OCI-LY7 (cell line): ENCODE data around the gene PPFIBP1. TPM values are rescaled to one million over a fixed set of nuclear protein-coding genes. Genes with fewer than 3 reads are reported as not detected.
"Not testable (repeated sequence)": the region's sequence is repeated elsewhere in the genome, so short reads cannot be mapped to it uniquely, and the experiment has no call there.

ENCODE experiments used
- BruUV-seq: library from RNA; stranded (reverse); fragments of 400-500 nt; replicated peaks from 2 replicates; lab custom pipeline; 2021; lab: Mats Ljungman, UMichigan
- CTCF ChIA-PET: fragments of 300-600 bp; sonication (Branson Sonifier 250); formaldehyde crosslinking; loops from one replicate; lab custom pipeline; 2022; ENCODE audit warnings: antibody characterized with exemption; ENCODE audit not compliant: unreplicated experiment; lab: Charles Lee
- POLR2A ChIA-PET: fragments of 300-600 bp; sonication (Branson Sonifier 250); formaldehyde crosslinking; loops from one replicate; lab custom pipeline; 2022; ENCODE audit warnings: antibody characterized with exemption; lab: Charles Lee
- DNase-seq: peaks from one replicate; pipeline ENCODE4 v3.0.0-alpha.2; 2015; ENCODE audit warnings: low spot score
- H2AFZ ChIP-seq: fragments of 200-600 bp; sonication (generic), shearing (Covaris generic); 2 replicates; pipeline ENCODE4 v1.6.1; 2014; ENCODE audit warnings: mild to moderate bottlenecking, antibody characterized with exemption, low read length, moderate library complexity
- H3K27ac ChIP-seq: fragments of 200-600 bp; sonication (generic); 2 replicates; pipeline ENCODE4 v1.5.1; 2014; ENCODE audit warnings: mixed run types, low read depth, mild to moderate bottlenecking, moderate library complexity, low read length, inconsistent platforms; ENCODE audit not compliant: poor library complexity, severe bottlenecking
- H3K36me3 ChIP-seq: fragments of 200-600 bp; sonication (generic); 2 replicates; pipeline ENCODE4 v1.6.1; 2014; ENCODE audit warnings: mild to moderate bottlenecking, antibody characterized with exemption, low read length, moderate library complexity, mixed read lengths; ENCODE audit not compliant: insufficient read depth
- H3K4me1 ChIP-seq: fragments of 200-600 bp; sonication (generic); 2 replicates; pipeline ENCODE4 v1.5.1; 2014; ENCODE audit warnings: mild to moderate bottlenecking, low read length; ENCODE audit not compliant: insufficient read depth, poor library complexity, severe bottlenecking
- H3K4me2 ChIP-seq: fragments of 200-600 bp; sonication (generic); 2 replicates; pipeline ENCODE4 v1.6.1; 2014; ENCODE audit warnings: mild to moderate bottlenecking, low read length
- H3K4me3 ChIP-seq: fragments of 200-600 bp; sonication (generic); 2 replicates; pipeline ENCODE4 v1.5.1; 2014; ENCODE audit warnings: mild to moderate bottlenecking, low read depth, low read length; ENCODE audit not compliant: poor library complexity, severe bottlenecking
- H3K79me2 ChIP-seq: fragments of 200-600 bp; sonication (generic); 2 replicates; pipeline ENCODE4 v1.6.1; 2016; ENCODE audit warnings: low read depth, mild to moderate bottlenecking, low read length, moderate library complexity, mixed read lengths; ENCODE audit not compliant: insufficient read depth
- H3K9me2 ChIP-seq: fragments of 200-600 bp; sonication (generic); 2 replicates; pipeline ENCODE4 v1.6.1; 2016; ENCODE audit warnings: mild to moderate bottlenecking, low read length, mixed read lengths; ENCODE audit not compliant: insufficient read depth
- H3K9me3 ChIP-seq: fragments of 200-600 bp; sonication (generic); 2 replicates; pipeline ENCODE4 v1.6.1; 2014; ENCODE audit warnings: mild to moderate bottlenecking, mixed run types, low read length, mixed read lengths
- H4K20me1 ChIP-seq: fragments of 200-600 bp; sonication (generic); 2 replicates; pipeline ENCODE4 v1.6.1; 2014; ENCODE audit warnings: mild to moderate bottlenecking, antibody characterized with exemption, low read length, moderate library complexity, mixed read lengths; ENCODE audit not compliant: insufficient read depth
- CTCF ChIP-seq: fragments of 200-600 bp; sonication (generic); conservative IDR thresholded peaks from 2 replicates; pipeline ENCODE4 v1.5.1; 2014; ENCODE audit warnings: mild to moderate bottlenecking, antibody characterized with exemption, low read length, moderate library complexity, mixed read lengths
- EZH2phosphoT487 ChIP-seq: fragments of 200-600 bp; sonication (generic); IDR thresholded peaks from 2 replicates; pipeline ENCODE4 v1.6.1; 2018; ENCODE audit warnings: low read depth, borderline replicate concordance, mild to moderate bottlenecking, mixed run types, antibody characterized with exemption, low read length, moderate library complexity, mixed read lengths
- intact Hi-C: fragments of 100-400 bp; cut with micrococcal nuclease; formaldehyde crosslinking; loops from one replicate; pipeline ENCODE4 v1.10.0; 2022; ENCODE audit not compliant: unreplicated experiment
- total RNA-seq, 2 experiments: library from RNA; depleted of rRNA in 1 of 2; stranded (reverse); fragments of >200 nt in 1 of 2; shearing (Covaris generic) in 1 of 2; gene quantifications; 2 replicates each; pipeline ENCODE4 v1.2.3, GENCODE V29; 2014 to 2022

The PPFIBP1 gene
- total RNA-seq, 2 experiments from 2014 or later = 7.3 to 14.6 TPM

GRCh38 chr12:27627123-27627852, 103.3 kb downstream of the PPFIBP1 start:
- intact Hi-C loops = no loop called here
- ChIA-PET CTCF (no interaction called here), POLR2A (interaction anchor here (0.6 to 0.7 kb wide), 3 partner anchors 53 to 211 kb away, joined by 3 to 5 read pairs (median 3); no protein-coding TSS in a partner anchor)

GRCh38 chr12:27627853-27628469, 104.0 kb downstream of the PPFIBP1 start:
- intact Hi-C loops, H3K9me2 ChIP-seq, H4K20me1 ChIP-seq, H3K9me3 ChIP-seq, H2AFZ ChIP-seq, H3K79me2 ChIP-seq, DNase-seq, H3K4me3 ChIP-seq, H3K36me3 ChIP-seq, CTCF ChIA-PET, H3K4me2 ChIP-seq, H3K27ac ChIP-seq, BruUV-seq, H3K4me1 ChIP-seq: not testable (repeated sequence)
- POLR2A ChIA-PET = interaction anchor here (0.7 kb wide), 1 partner anchor 53 kb away, joined by 3 read pairs; no protein-coding TSS in a partner anchor

More at GRCh38 chr12:27627123-27627852, 103.3 kb downstream of the PPFIBP1 start:
- no peaks in the 10 kb centered on the region for H4K20me1 ChIP-seq
- no peaks in the 10 kb centered on the region for H3K36me3 ChIP-seq
- no peak overlapping the region for H3K4me2 ChIP-seq
- H3K4me3 ChIP-seq = no peak overlapping the region
- no TSS peak for BruUV-seq
- H3K79me2 ChIP-seq = no peaks in the 10 kb centered on the region
- H3K9me3 ChIP-seq = no peaks in the 10 kb centered on the region
- no peaks in the 10 kb centered on the region for H3K9me2 ChIP-seq
- no peak overlapping the region for H3K27ac ChIP-seq
- no peak for TF ChIP-seq EZH2phosphoT487
- no peak for TF ChIP-seq CTCF
- no peak for DNase-seq
- no peaks in the 10 kb centered on the region for H3K4me1 ChIP-seq
- no peak overlapping the region for H2AFZ ChIP-seq

GRCh38 chr12:27630219-27630618, 106.2 kb downstream of the PPFIBP1 start:
- H3K4me1 ChIP-seq, intact Hi-C loops, BruUV-seq, H3K9me2 ChIP-seq, POLR2A ChIA-PET, H2AFZ ChIP-seq, H3K36me3 ChIP-seq, H3K27ac ChIP-seq, H4K20me1 ChIP-seq, DNase-seq, CTCF ChIA-PET, H3K4me2 ChIP-seq, H3K4me3 ChIP-seq, H3K9me3 ChIP-seq, H3K79me2 ChIP-seq: not testable (repeated sequence)
